Measurements from ENCODE around the gene CFAP44. TPM values are rescaled to one million over a fixed set of nuclear protein-coding genes. Genes with fewer than 3 reads are reported as not detected.

CFAP44 gene
- total RNA-seq, 3 donors from 2014 or later (not counting 1 experiment from before 2014, with no cell fraction given), result 5.4 to 8.5 (median 6.5) TPM

DNA sequence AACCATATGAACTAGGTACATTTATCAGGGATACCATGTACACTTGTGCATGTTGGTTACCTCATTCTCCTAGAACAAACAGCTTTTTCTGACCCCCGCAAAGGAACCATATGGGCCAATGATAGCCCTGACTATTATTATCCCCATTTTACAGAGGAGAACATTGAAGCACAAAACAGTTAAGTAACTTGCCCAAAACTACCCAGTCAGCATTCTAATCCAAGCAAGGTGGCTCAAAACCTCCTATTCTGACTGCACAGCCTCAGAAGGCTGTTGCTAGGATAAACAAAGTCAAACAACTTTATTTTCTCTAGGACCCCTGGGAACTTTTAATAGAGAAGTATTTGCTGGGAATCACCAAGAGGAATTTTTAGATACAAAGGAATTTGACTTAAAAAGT is 36.7 kb downstream of the CFAP44 start:
- no peak overlapping the region for H3K27ac Mint-ChIP-seq
- H3K9me3 ChIP-seq (ENCODE audit: control insufficient read depth, insufficient read depth, low read length), result no peaks in the 10 kb centered on the region
- H3K9me3 Mint-ChIP-seq, result no peaks in the 10 kb centered on the region
- DNase-seq (no peak), ATAC-seq (no peak)
- H3K27me3 Mint-ChIP-seq (ENCODE audit: low read depth in 2 of 2), result no peaks in the 10 kb centered on the region
- no peaks in the 10 kb centered on the region for H3K36me3 Mint-ChIP-seq
- no peaks in the 10 kb centered on the region for H3K27me3 ChIP-seq (ENCODE audit: control insufficient read depth, insufficient read depth, low read length)
- 88% methylated on average over 1 of the region's 1 CpG for WGBS (ENCODE audit: insufficient coverage)
- intact Hi-C loops (cut with micrococcal nuclease), result no loop called here
- TF ChIP-seq, protein P1, sequence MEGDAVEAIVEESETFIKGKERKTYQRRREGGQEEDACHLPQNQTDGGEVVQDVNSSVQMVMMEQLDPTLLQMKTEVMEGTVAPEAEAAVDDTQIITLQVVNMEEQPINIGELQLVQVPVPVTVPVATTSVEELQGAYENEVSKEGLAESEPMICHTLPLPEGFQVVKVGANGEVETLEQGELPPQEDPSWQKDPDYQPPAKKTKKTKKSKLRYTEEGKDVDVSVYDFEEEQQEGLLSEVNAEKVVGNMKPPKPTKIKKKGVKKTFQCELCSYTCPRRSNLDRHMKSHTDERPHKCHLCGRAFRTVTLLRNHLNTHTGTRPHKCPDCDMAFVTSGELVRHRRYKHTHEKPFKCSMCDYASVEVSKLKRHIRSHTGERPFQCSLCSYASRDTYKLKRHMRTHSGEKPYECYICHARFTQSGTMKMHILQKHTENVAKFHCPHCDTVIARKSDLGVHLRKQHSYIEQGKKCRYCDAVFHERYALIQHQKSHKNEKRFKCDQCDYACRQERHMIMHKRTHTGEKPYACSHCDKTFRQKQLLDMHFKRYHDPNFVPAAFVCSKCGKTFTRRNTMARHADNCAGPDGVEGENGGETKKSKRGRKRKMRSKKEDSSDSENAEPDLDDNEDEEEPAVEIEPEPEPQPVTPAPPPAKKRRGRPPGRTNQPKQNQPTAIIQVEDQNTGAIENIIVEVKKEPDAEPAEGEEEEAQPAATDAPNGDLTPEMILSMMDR (IDR thresholded peaks at IDR 0.05), result no peak
- H3K4me1 Mint-ChIP-seq, result peaks cover 6 to 7% of the 10 kb centered on the region in 2 donors
- H3K4me3 ChIP-seq (ENCODE audit: low read length), result no peak overlapping the region
- H3K4me3 Mint-ChIP-seq, result no peak overlapping the region
- H3K36me3 ChIP-seq (ENCODE audit: control insufficient read depth, insufficient read depth, low read length), result no peaks in the 10 kb centered on the region
- no peak overlapping the region for H3K27ac ChIP-seq (ENCODE audit: low read length)
- H3K4me1 ChIP-seq (ENCODE audit: control insufficient read depth, insufficient read depth, low read length), result no peaks in the 10 kb centered on the region

Other genes with a start within 250 kb of the CFAP44 start
- gene BOC, start 229.9 kb downstream of the CFAP44 start, total RNA-seq, result under 1 TPM in 1 of 3 donors, not detected in 2; 0.10 TPM
- 10 to 100 TPM in 2 of 3 donors, 1 to 10 TPM in 1; 8.6 to 14.7 (median 14.2) TPM for gene SPICE1, start 73.7 kb upstream of the CFAP44 start, total RNA-seq
- 100 to 1,000 TPM in 2 of 3 donors, 10 to 100 TPM in 1; 86.9 to 136 (median 101) TPM for gene SIDT1, start 91.1 kb upstream of the CFAP44 start, total RNA-seq

All from natural killer cell (primary cell).